ENCODE results near the gene CCR2. TPM values are rescaled to one million over a fixed set of nuclear protein-coding genes. Genes with fewer than 3 reads are reported as not detected.
"Not testable (repeated sequence)": the region's sequence is repeated elsewhere in the genome, so short reads cannot be mapped to it uniquely, and the experiment has no call there.

The CCR2 gene
- polyA plus RNA-seq, 1 donor from 2014 or later, result not detected

- Histone ChIP-seq H3K9me3 (ENCODE audit: low read length) (no peaks in the 10 kb centered on the region), H3K27ac (ENCODE audit: low read length) (no peak overlapping the region), H4K20me1 (ENCODE audit: insufficient read depth) (no peaks in the 10 kb centered on the region), H3F3A (ENCODE audit: insufficient read depth, low read length, poor library complexity, severe bottlenecking) (no peaks in the 10 kb centered on the region), H3K79me2 (replicated peaks; ENCODE audit: insufficient read depth, low read length) (no peaks in the 10 kb centered on the region), H3K9ac (ENCODE audit: low read length) (no peak overlapping the region), H3K4me3 (ENCODE audit: low read length) (no peak overlapping the region), H3K9me2 (ENCODE audit: insufficient read depth, low read length) (no peaks in the 10 kb centered on the region), H3K27me3 (ENCODE audit: insufficient read depth, low read depth, low read length) (no peaks in the 10 kb centered on the region), H3K36me3 (ENCODE audit: insufficient read depth, low read length) (no peaks in the 10 kb centered on the region), H2AFZ (ENCODE audit: low read depth, low read length) (no peak overlapping the region), H3K4me2 (ENCODE audit: low read length) (no peak overlapping the region)
- no peak for TF ChIP-seq POLR2AphosphoS5 (IDR thresholded peaks at IDR 0.05)
- TF ChIP-seq EZH2 (IDR thresholded peaks at IDR 0.05; ENCODE audit: borderline replicate concordance, insufficient read depth, low read length, poor library complexity, severe bottlenecking), result no peak
- TF ChIP-seq TAF1 (IDR thresholded peaks at IDR 0.05; ENCODE audit: low read depth), result no peak
- no peak for TF ChIP-seq SMC3 (conservative IDR thresholded peaks at IDR 0.05; ENCODE audit: poor library complexity)
- TF ChIP-seq REST (IDR thresholded peaks at IDR 0.05; ENCODE audit: borderline replicate concordance), result no peak
- TF ChIP-seq MXI1 (conservative IDR thresholded peaks at IDR 0.05; ENCODE audit: poor library complexity, severe bottlenecking), result no peak
- no peak for TF ChIP-seq CTCF (IDR thresholded peaks at IDR 0.05; ENCODE audit: poor library complexity, severe bottlenecking)
- no peak for TF ChIP-seq EP300 (conservative IDR thresholded peaks at IDR 0.05; ENCODE audit: poor library complexity, severe bottlenecking)
- TF ChIP-seq RAD21 (conservative IDR thresholded peaks at IDR 0.05), result no peak
These were observed 30.0 kb downstream of the CCR2 start for GRCh38 chr3:46383951-46384330.

GRCh38 chr3:46386205-46386604, 32.3 kb downstream of the CCR2 start:
- H3K79me2 ChIP-seq (replicated peaks; ENCODE audit: insufficient read depth, low read length), result no peaks in the 10 kb centered on the region
- no peak for TF ChIP-seq EZH2 (IDR thresholded peaks at IDR 0.05; ENCODE audit: borderline replicate concordance, insufficient read depth, low read length, poor library complexity, severe bottlenecking)
- TF ChIP-seq RAD21 (conservative IDR thresholded peaks at IDR 0.05), result no peak
- no peak for TF ChIP-seq EP300 (conservative IDR thresholded peaks at IDR 0.05; ENCODE audit: poor library complexity, severe bottlenecking)
- TF ChIP-seq SMC3 (conservative IDR thresholded peaks at IDR 0.05; ENCODE audit: poor library complexity), result no peak
- TF ChIP-seq REST (IDR thresholded peaks at IDR 0.05; ENCODE audit: borderline replicate concordance), result no peak
- no peak for TF ChIP-seq TAF1 (IDR thresholded peaks at IDR 0.05; ENCODE audit: low read depth)
- TF ChIP-seq MXI1 (conservative IDR thresholded peaks at IDR 0.05; ENCODE audit: poor library complexity, severe bottlenecking), result no peak
- TF ChIP-seq POLR2AphosphoS5 (IDR thresholded peaks at IDR 0.05), result no peak
- no peak for TF ChIP-seq CTCF (IDR thresholded peaks at IDR 0.05; ENCODE audit: poor library complexity, severe bottlenecking)
- no peaks in the 10 kb centered on the region for H3K9me2 ChIP-seq (ENCODE audit: insufficient read depth, low read length)
- H2AFZ ChIP-seq (ENCODE audit: low read depth, low read length), result no peak overlapping the region
- H3K4me3 ChIP-seq (ENCODE audit: low read length), result no peak overlapping the region
- H3K27ac ChIP-seq (ENCODE audit: low read length), result no peak overlapping the region
- H3K4me2 ChIP-seq (ENCODE audit: low read length), result no peak overlapping the region
- no peaks in the 10 kb centered on the region for H3K9me3 ChIP-seq (ENCODE audit: low read length)
- H3F3A ChIP-seq (ENCODE audit: insufficient read depth, low read length, poor library complexity, severe bottlenecking), result no peaks in the 10 kb centered on the region
- H4K20me1 ChIP-seq (ENCODE audit: insufficient read depth), result no peaks in the 10 kb centered on the region
- H3K9ac ChIP-seq (ENCODE audit: low read length), result no peak overlapping the region
- H3K27me3 ChIP-seq (ENCODE audit: insufficient read depth, low read depth, low read length), result no peaks in the 10 kb centered on the region
- no peaks in the 10 kb centered on the region for H3K36me3 ChIP-seq (ENCODE audit: insufficient read depth, low read length)

GRCh38 chr3:46388847-46389246, 34.9 kb downstream of the CCR2 start:
- not testable (repeated sequence) for H3K9me2 ChIP-seq (ENCODE audit: insufficient read depth, low read length); H4K20me1 ChIP-seq (ENCODE audit: insufficient read depth); H3K9me3 ChIP-seq (ENCODE audit: low read length); H3K27ac ChIP-seq (ENCODE audit: low read length); H3K4me3 ChIP-seq (ENCODE audit: low read length); H3K4me2 ChIP-seq (ENCODE audit: low read length); H2AFZ ChIP-seq (ENCODE audit: low read depth, low read length); H3K79me2 ChIP-seq (replicated peaks; ENCODE audit: insufficient read depth, low read length); H3K9ac ChIP-seq (ENCODE audit: low read length); H3F3A ChIP-seq (ENCODE audit: insufficient read depth, low read length, poor library complexity, severe bottlenecking); H3K27me3 ChIP-seq (ENCODE audit: insufficient read depth, low read depth, low read length); H3K36me3 ChIP-seq (ENCODE audit: insufficient read depth, low read length)

All from neural cell (in vitro differentiated cells).